GM21367 (cell line): ENCODE results near the gene RHOB.
"Not testable (repeated sequence)": the region's sequence is repeated elsewhere in the genome, so short reads cannot be mapped to it uniquely, and the experiment has no call there.

Source experiments
- ATAC-seq: cut with Tn5 transposase; IDR thresholded peaks from one replicate; pipeline ENCODE4 v1.9.1; 2021; ENCODE audit not compliant: unreplicated experiment

The RHOB gene

GRCh38 chr2:20490300-20491181, 43.7 kb downstream of the RHOB start:
- ATAC-seq, result no peak

GRCh38 chr2:20491739-20492531, 45.1 kb downstream of the RHOB start:
- ATAC-seq, result no peak

- not testable (repeated sequence) for ATAC-seq
These were observed 46.2 kb downstream of the RHOB start for GRCh38 chr2:20493095-20493494.

GRCh38 chr2:20494241-20494640, 47.4 kb downstream of the RHOB start:
- ATAC-seq, result no peak

- no peak for ATAC-seq
These were observed 49.4 kb downstream of the RHOB start for GRCh38 chr2:20496076-20496872.

- ATAC-seq, result no peak
These were observed 50.1 kb downstream of the RHOB start for GRCh38 chr2:20496942-20497341.
